D341Med (cell line): ENCODE measurements around the gene MET.
"Not testable (repeated sequence)": the region's sequence is repeated elsewhere in the genome, so short reads cannot be mapped to it uniquely, and the experiment has no call there.

Experiments used
- DNase-seq: peaks from one replicate; pipeline ENCODE4 v3.0.0; 2012; ENCODE audit warnings: low spot score

MET gene

DNA sequence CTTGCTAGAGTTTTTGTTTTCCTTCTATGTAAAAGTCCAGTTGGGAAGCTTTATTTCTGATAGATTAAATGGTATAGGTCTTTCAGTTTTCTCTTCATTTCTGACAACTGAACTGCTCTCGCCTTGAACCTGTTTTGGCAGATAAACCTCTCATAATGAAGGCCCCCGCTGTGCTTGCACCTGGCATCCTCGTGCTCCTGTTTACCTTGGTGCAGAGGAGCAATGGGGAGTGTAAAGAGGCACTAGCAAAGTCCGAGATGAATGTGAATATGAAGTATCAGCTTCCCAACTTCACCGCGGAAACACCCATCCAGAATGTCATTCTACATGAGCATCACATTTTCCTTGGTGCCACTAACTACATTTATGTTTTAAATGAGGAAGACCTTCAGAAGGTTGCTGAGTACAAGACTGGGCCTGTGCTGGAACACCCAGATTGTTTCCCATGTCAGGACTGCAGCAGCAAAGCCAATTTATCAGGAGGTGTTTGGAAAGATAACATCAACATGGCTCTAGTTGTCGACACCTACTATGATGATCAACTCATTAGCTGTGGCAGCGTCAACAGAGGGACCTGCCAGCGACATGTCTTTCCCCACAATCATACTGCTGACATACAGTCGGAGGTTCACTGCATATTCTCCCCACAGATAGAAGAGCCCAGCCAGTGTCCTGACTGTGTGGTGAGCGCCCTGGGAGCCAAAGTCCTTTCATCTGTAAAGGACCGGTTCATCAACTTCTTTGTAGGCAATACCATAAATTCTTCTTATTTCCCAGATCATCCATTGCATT lies 27.1 kb downstream of the MET start:
- DNase-seq: no peak

DNA sequence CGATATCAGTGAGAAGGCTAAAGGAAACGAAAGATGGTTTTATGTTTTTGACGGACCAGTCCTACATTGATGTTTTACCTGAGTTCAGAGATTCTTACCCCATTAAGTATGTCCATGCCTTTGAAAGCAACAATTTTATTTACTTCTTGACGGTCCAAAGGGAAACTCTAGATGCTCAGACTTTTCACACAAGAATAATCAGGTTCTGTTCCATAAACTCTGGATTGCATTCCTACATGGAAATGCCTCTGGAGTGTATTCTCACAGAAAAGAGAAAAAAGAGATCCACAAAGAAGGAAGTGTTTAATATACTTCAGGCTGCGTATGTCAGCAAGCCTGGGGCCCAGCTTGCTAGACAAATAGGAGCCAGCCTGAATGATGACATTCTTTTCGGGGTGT lies 27.7 kb downstream of the MET start:
- no peak for DNase-seq

DNA sequence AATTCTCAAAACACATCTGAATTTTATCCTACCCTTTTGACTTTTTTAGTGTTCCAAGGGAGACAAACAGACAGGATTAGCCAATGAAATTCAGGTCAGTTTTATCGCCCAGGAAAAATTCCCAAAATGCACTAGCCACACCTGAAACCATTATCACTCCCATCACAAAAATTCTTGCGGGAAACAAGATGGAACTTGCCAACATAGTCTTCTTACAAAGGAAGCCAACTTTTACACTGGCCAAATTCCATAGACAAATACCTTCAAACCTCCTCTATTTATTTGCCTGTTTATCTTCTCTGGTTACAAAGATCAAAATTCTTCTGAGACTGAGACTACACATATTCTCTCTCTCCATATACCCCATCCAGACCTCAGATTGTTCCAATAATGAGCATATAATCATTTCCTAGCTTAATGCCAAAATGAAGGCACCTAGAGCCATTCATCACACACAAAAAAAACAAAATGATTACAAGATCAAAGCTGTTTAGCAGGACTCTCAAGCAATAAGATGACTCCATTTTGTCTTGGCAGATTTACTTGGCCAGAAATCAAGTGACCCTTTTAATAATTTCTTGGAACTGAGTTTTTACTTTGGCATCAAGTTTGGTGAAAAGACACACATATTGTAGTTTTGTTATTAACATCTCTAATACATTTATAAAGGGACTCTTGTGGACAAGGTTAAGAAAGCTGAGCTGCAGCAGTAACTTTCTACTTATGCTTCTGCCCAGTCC lies 30.2 kb downstream of the MET start:
- DNase-seq: no peak

DNA sequence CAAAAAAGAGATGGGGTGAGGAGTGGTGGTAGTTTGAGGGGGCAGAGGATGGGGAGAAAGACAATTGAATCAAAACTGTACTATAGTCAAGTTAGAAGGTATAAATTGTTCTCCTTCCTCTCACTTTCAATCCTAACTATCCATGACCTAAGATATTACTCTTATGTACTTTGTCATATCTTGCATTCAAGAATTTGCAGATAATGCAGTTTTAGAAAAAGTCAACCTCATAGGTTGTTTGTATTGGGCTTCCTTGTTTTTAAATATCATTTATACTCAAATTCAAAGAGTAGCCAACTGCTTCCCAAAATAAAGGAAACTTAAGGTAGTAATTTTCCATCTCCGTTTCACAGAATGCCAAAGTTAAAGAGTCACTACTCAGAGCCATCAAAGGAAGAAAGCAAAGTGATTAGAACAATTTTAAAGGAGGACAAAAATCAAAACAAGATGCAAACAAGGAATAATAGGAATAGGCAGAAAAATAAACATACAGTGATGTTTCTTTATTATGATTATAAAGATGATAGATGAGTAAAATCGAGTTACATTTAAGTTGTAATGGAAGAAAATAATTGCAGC lies 32.7 kb downstream of the MET start:
- DNase-seq: no peak

DNA sequence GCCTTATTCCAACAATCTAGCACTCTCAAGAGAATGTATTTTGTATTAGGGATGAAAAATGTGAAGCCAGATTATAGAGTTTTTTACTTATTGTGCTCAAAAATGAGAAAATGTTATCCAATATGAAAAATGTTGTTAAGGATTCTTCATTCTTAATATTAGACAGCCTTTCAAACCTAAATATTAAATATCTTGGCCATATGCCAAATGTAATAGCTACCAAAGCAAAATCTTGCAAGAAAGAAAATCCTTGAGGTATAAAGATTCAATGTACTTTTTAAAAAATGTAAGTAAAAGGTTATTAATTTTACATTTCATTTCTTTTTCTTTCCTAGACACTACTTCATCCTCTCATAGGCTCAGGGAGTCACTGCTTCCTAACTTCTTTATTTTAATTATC lies 33.4 kb downstream of the MET start:
- DNase-seq: no peak

DNA sequence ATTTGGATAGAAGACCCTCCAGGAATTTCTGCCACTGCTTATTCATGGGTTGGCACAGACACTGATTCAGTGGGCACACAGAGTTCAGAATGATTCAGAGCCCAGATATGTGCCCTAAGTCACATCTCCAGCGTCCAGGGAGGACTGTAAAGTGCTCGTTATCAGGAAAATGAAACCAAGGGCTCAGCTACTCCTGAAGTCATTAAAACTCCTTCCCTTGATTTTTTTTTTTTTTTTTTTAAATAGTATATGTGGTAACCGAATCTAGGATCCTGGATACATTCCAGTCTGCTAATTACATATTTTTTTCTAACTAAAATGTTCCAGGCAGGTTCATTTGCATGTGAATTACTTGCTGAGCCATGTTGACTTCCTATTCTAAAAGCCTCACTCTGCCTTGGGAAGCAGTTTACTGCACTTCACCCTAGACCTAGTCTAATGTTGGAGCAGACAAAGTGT lies 34.7 kb downstream of the MET start:
- no peak for DNase-seq

DNA sequence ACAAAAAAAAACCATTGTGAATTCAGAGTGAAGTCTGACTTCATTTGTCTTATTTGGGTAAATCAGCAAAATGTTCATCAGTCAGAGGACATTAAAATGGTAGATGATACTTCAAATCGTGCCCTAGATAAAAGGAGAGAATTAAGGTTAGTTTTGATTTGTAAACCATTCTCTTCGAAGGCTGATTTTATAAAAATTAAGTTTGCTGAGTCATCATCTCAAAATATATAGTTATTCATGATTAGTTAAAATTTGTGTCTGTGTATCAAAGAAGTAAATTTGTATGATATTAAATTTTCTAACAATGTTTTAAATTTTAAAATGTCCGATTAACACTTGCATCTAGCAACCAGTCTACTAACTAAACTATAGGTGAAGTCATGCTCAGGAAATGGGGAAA lies 35.3 kb downstream of the MET start:
- DNase-seq: no peak

DNA sequence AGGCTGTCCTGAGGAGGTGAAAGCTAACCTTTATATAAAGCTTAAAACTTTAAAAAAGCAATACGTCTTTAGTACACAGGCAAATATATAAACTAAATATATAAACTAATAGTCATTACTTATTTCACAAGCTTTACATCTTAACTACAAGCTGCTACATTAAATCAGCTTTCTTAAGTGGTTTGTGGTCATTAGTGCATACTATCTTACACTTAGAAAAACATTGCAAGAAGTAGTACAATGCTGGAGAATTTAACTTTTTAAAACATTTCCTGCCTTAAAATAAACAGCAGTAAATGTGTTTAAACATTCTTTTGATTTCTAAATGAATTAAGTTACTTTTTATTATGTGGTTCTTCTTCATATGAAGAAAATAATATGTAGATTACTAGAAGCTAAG lies 36.3 kb downstream of the MET start:
- no peak for DNase-seq

DNA sequence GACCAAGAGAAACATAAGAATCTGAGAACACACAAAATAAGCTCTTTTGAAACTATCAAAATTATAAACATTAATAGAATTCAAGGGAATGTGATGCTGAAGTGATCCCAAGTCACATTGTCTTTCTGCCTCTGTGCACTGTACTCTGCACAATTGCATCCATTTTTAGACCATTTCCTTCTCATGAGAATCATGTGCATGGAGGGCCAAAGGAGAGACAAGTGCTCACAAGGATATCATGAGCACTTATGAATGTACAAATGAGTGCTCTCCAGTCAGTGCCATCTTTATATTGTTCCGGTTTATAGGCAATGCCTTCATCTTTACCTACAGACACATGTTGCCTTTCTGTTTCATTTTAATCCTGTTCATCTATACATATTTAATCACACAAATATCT lies 36.9 kb downstream of the MET start:
- no peak for DNase-seq

DNA sequence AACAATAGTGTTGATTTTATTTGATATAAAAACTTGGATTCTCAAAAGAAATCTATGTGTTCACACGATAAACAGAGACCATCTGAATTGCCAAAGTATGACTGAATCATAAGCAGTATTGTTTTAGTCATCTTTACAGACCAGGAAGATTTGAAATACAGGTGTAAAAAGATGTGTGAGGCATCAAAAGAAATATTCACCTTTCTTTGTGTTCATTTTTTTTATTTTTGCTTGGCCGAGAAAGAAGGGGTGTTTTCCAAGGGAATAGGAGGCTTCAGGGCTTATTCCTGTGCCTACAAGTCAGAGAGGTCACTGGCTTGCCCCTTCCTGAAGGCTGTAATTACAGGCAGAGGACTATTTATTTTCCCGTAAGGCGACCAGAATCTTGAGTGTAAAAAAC lies 37.3 kb downstream of the MET start:
- no peak for DNase-seq

DNA sequence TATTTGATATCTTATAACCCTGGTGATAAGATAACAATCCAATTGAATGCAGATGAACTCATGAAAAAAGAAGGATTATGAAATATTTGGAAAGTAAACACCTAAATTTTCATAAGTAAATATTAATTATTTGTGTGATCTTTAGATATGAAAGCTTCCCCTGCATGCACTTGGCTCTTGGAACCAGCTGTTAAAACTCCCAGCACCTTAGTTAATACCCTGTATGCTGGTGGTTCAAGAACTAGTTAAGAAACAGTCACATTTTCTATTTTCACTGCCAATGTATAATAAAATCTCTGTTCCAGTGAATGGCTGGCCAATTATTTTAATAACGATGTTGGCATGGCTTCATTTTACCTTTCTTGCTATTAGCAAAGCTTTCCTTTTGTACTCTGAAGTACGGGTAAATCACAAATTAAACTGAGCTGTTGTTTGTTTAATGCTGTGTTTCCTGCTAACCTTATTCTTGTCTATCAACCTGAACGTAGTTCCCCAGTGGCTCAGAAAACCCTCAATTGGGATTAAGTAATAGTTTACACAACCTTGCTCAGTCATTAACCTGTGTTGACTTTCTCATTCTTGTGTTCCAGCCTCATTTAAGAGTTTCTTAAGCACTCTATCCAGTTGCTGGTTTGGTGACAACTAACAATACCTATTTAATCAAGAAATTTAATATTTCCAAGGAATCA lies 38.9 kb downstream of the MET start:
- no peak for DNase-seq

DNA sequence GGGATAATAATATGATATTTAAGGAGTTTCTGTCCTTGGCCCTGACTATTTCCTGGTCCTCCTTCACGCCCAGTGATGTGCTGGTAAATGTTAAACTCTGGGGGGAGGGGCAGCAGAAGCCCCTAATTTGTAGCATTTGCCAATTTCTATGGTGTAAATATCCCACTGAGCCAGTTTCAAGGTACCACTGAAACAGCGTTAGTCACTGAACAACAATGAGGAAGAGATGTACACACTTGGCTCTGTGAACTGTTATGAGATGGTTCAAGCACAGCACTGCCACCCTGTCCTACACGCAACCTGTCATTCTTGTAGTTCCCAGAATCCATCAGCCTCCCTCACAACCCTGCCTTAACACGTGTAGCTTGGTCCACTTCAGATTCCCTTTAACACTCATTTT lies 39.8 kb downstream of the MET start:
- DNase-seq: no peak

DNA sequence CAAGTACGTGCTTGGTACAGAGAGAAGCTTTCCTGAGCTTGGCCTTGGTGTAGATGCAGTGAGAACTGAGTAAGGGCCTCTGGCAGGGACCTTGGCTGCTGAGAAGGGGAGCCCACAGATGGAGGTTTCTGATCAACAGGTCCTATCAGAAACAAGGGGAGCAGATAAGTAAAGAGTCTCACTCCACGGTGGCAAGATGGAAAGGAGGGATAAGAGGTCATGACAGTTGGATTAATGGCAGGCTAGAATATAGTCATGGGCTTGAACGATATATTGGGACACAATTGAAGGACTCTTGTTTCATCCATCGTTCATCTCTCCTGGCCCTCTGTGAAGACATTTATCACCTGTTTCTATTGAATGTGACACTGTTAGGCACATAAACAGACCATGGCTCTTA lies 41.5 kb downstream of the MET start:
- DNase-seq: no peak

DNA sequence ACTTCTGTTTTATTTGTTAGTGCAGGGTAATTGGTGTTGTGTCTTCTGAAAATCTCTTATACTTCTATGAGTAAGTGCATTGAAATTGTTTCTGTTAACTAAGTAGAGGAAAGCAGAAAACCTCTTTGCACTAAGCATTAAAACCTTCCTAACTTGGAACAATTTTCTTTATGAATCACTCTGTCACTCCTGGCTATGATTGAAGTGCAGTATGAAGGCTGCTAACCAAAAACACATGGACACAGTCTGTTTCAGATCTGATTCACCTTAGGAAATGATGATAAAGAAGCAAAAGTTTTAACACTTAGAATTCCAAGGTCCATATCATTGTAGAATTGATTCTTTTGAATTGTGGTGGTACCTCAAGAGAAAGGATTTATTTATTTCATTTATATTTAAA lies 41.9 kb downstream of the MET start:
- DNase-seq: no peak

DNA sequence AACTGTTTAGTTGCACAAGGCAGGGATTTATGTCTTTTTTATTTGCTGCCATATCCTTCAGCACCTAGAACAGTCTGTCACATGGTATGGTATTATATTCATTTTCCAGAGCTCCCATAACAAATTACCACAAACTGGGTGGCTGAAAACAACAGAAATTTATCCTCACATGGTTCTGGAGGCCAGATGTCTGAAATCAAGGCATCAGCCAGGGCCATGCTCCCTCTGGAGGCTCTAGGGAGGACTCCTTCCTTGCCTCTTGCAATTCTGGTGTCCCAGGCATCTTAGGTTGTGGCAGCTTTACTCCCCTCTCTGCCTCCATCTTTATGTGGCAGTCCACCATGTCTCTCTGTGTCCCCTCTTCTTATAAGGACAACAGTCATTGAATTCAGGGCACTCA lies 43.1 kb downstream of the MET start:
- DNase-seq: no peak

DNA sequence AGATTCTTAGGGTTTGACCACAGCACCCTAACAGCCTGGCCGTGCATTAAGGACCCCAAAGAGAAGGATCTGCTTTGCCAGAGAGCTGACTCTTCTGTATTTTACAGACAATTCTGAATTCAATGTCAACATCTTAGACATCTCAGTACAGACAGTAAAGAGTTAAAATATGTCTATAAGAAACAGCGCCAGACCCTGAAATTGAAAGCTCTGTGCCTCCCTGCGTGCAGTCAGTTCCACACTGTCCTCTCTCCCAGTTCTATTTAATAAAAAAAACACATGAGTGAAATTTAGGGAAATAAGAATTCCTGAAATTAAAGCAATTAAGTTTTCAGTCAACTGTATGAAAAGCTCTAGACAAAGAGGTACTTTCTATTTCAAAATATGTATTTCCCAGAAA lies 45.1 kb downstream of the MET start:
- no peak for DNase-seq

DNA sequence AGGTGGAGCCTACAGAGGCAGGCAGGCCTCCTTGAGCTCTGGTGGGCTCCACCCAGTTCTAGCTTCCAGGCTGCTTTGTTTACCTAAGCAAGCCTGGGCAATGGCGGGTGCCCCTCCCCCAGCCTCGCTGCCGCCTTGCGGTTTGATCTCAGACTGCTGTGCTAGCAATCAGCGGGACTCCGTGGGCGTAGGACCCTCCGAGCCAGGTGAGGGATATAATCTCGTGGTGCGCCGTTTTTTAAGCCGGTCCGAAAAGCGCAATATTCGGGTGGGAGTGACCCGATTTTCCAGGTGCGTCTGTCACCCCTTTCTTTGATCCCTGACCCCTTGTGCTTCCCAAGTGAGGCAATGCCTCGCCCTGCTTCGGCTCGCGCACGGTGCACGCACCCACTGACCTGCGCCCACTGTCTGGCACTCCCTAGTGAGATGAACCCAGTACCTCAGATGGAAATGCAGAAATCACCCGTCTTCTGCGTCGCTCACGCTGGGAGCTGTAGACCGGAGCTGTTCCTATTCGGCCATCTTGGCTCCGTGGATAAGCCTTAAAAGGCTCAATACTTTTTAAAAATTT lies 52.0 kb downstream of the MET start:
- DNase-seq: not testable (repeated sequence)

DNA sequence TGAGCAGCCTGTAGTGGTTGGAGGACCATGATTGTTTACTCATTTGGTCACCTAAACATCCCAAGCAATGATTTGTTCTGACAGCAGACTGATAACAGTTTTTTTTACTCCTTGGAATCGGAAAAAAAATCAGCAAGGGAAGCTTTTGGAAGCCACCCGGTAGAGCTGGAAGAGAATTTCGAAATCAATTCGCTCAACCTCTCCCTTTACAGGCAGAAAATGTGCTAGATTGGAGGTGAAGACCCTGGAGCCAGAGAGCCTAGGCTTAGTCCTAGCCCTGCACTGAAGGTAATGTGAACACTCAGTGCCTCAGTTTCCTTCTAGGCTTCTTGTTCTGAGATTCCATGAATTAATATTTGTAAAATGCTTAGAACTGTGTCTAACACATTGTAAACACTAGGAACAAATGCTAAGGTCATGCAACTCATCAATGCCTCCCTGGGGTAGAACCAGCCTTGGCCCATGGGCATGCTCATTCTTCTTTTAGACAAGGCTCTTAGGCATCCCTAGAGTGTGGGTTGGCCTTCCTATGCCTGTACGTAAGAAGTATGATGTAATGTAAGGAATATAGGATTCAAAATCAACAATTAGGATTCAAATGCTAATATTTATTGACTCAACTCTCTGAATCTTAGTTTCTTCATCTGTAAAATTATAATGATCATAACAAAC lies 52.7 kb downstream of the MET start:
- no peak for DNase-seq

DNA sequence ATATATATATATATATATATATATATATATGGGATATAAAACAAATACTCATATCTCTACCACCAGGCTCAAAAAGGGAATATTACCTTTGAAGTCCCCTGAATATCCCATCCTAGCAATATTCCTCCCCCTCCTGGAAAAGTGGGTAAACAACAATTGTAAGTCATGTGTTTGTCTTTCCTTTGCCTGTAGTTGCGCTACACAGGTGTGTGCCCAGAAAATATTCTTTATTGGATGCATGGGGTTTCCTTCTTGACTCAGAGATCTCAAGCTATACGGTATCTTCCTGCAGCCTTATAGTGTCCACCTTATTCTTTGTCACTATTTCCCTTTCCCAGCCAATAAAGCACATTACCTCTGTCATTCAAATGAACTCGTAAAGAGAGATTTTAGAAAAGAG lies 54.2 kb downstream of the MET start:
- DNase-seq: no peak

DNA sequence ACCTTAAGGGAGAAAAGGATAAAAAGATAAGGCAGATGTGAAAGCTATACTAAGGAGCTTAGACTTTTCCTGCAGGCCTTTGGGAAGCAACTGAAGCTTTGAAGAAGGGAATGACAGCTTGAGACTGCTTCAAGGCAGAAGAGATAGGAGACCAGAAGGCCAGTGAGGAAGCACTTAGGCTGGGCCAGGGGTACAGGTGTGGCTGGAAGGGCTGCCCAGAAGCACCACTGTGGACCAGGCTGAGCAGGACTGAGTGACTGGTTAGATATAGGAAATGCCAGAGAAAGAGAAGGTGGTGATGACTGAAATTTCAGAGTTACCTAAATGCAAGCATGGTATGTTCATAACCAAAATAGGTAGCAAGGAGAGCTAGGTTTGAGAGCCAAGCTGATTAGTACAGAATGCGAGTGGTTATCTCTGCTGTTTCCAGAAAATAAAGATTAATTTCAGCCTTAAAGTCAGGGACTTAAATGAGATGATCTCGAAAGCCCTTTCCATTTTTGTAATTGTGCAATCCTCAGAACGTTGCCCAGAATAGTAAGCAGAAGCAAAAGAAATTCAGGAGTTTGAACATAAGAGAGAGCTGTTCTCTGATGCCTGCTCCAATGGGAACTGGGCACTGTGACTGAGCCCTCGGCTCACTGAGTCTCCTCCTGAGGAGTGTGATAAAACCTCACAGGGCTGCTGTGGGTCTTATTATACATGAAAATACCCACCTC lies 54.9 kb downstream of the MET start:
- no peak for DNase-seq

DNA sequence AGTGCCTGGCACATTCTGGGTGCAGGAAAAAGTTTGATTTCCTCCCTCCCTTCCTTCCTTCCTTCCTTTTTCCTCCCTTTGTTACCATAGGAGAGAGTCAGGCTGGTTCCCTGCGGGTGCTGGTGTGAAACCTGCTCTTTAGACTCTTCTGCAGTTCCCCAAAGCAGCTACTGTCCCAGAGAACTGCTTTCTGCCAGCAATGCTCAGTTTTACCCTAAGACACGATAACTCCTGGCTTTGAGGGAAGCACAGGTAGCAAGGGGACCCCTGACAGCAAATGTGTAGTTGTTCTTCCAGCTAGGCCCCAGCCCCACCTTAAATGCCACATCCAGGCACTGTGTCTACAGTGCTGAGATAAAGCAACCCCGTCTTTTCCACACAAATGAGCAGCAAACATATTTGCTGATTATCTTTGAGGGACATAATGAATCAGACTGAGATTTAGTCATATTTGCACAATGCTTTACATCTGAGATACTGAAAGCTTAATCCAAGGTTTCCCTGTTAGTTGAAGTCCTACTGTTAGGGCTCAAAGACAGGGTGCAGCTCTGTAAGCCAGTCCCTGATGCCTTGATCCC lies 55.5 kb downstream of the MET start:
- no peak for DNase-seq
